Adrenal gland (tissue), 12 donors: ENCODE results near the gene HOXD1. TPM values are rescaled to one million over a fixed set of nuclear protein-coding genes. Genes with fewer than 3 reads are reported as not detected.

ENCODE experiments used
- DNase-seq, 7 donors: peaks; one replicate each; pipeline ENCODE4 v3.0.0-alpha.2; 2019 to 2020
- H3K27ac ChIP-seq, 5 donors: fragments of 200-600 bp; sonication (generic) in 4 of 5; 1 replicate in 3 of 5; 2 replicates in 2 of 5; pipeline versions ENCODE4 v1.5.1 to v1.8.0; 2016 to 2020; ENCODE audit warnings: mild to moderate bottlenecking in 1 of 5
- H3K27me3 ChIP-seq: fragments of 200-600 bp; 2 replicates; pipeline ENCODE4 v1.8.0; 2021
- H3K36me3 ChIP-seq, 2 donors: fragments of 200-600 bp; replicated peaks in 1 of 2; 1 replicate in 1 of 2; 2 replicates in 1 of 2; pipeline versions ENCODE4 v1.5.1 to v1.8.0; 2018 to 2022
- H3K4me1 ChIP-seq, 2 donors: fragments of 200-600 bp; replicated peaks in 1 of 2; 1 replicate in 1 of 2; 2 replicates in 1 of 2; pipeline versions ENCODE4 v1.5.1 to v1.8.0; 2018 to 2021
- H3K4me3 ChIP-seq, 4 donors: fragments of 200-600 bp; sonication (generic) in 3 of 4; one replicate each; pipeline ENCODE4 v1.5.1; 2016 to 2018
- H3K9me3 ChIP-seq, 3 donors: fragments of 200-600 bp; sonication (generic) in 1 of 3; replicated peaks in 1 of 3; 1 replicate in 2 of 3; 2 replicates in 1 of 3; pipeline versions ENCODE4 v1.5.1 to v1.8.0; 2016 to 2021
- POLR2A ChIP-seq, 2 donors: fragments of 450-650 bp; IDR thresholded peaks; one replicate each; pipeline ENCODE4 v1.6.1; 2017; ENCODE audit warnings: antibody characterized with exemption in 2 of 2, mild to moderate bottlenecking in 2 of 2, moderate library complexity in 1 of 2
- WGBS, 4 donors: extraction: QIAGEN DNeasy Blood & Tissue Kit in 2 of 4; methylation state at CpG; one replicate each; pipeline versions ENCODE4 v1.1.5 to v1.1.7; 2013 to 2017; 5-methylcytosine and 5-hydroxymethylcytosine counted together
- intact Hi-C, 2 donors: fragments of 100-400 bp; cut with DNase I; formaldehyde crosslinking; loops; one replicate each; pipeline versions ENCODE4 v1.14.1 to v1.15.0; 2022 to 2023
- polyA plus RNA-seq, 3 donors: library from polyadenylated mRNA; stranded (reverse); fragments of 200-250 nt in 2 of 3; fragments of 350-450 nt in 1 of 3; fragmentation: Illumina TruSeq in 1 of 3; extraction: RNeasy Lipid Tissue Mini Kit (QIAGEN cat#74804) in 1 of 3; gene quantifications; one replicate each; pipeline ENCODE4 v1.2.3, GENCODE V29; 2013 to 2014
- total RNA-seq, 9 donors: library from RNA; depleted of rRNA in 4 of 9; stranded (reverse); fragments of >200 nt in 4 of 9; fragments of 120-200 nt in 1 of 9; fragmentation: NEBNext Ultra II Directional in 1 of 9; extraction: Animal tissue kit (Norgen Biotek cat#: 25700) in 1 of 9; gene quantifications; one replicate each; pipeline versions ENCODE4 v1.1.0 to v1.2.4, GENCODE V29; 2013 to 2023
- TF ChIP-seq, protein P1 (sequence below), 6 experiments: fragments of 450-650 bp in 4 of 6; fragments of 200-600 bp in 2 of 6; sonication (generic) in 1 of 6; IDR thresholded peaks; 1 replicate in 5 of 6; 2 replicates in 1 of 6; pipeline versions ENCODE4 v1.5.1 to v1.8.0; 2016 to 2021; ENCODE audit warnings: antibody characterized with exemption in 6 of 6, mild to moderate bottlenecking in 2 of 6, moderate library complexity in 1 of 6
- donor health status: healthy with polysubstance abuse.
- donor health status: Bipolar disorder and iron deficiency.
- donor health status: DM: yes; HTN: yes; CAD: no.
- donor health status: DM: no; HTN: no; CAD: no.
- donor health status: DM: no; HTN: no; CAD: no.
- donor health status: DM: yes; HTN: yes; CAD: no.

The HOXD1 gene
- total and polyA plus RNA-seq, 12 donors: 0.18 to 0.72 (median 0.31) TPM; not detected in 4

DNA sequence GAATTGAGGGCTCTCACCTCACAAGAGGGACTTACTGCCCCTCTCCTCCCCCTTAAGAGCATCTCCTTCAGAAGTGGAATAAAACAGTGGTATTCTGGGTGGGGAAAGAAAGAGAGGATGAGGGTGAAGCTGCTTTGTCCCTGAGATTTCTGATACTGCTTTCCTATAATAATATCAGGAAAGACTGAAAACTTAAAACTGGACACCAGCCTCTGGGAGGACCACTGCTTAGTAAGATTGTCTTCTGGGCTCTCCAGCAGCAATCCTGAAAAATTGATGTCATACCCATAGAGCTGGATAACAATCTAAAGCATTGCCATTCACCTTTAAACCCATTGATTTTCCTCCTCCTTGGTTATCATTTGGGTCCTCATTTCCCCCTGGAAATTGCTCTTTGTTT lies 41.8 kb upstream of the HOXD1 start:
- intact Hi-C loops: loop anchor here in 1 of 2 donors (5.0 kb wide), 1 partner anchor 411 kb away; no protein-coding TSS in a partner anchor
- no peaks in the 10 kb centered on the region for H3K27me3 ChIP-seq
- H3K4me3 ChIP-seq: no peak overlapping the region
- no peak for DNase-seq
- peaks cover 0 to 7% of the 10 kb centered on the region in 2 donors for H3K4me1 ChIP-seq
- H3K27ac ChIP-seq: no peak overlapping the region
- no peaks in the 10 kb centered on the region for H3K36me3 ChIP-seq
- no peak for TF ChIP-seq POLR2A (IDR thresholded peaks at IDR 0.05)
- TF ChIP-seq, protein P1, sequence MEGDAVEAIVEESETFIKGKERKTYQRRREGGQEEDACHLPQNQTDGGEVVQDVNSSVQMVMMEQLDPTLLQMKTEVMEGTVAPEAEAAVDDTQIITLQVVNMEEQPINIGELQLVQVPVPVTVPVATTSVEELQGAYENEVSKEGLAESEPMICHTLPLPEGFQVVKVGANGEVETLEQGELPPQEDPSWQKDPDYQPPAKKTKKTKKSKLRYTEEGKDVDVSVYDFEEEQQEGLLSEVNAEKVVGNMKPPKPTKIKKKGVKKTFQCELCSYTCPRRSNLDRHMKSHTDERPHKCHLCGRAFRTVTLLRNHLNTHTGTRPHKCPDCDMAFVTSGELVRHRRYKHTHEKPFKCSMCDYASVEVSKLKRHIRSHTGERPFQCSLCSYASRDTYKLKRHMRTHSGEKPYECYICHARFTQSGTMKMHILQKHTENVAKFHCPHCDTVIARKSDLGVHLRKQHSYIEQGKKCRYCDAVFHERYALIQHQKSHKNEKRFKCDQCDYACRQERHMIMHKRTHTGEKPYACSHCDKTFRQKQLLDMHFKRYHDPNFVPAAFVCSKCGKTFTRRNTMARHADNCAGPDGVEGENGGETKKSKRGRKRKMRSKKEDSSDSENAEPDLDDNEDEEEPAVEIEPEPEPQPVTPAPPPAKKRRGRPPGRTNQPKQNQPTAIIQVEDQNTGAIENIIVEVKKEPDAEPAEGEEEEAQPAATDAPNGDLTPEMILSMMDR (IDR thresholded peaks at IDR 0.05): no peak
- no peaks in the 10 kb centered on the region for H3K9me3 ChIP-seq

DNA sequence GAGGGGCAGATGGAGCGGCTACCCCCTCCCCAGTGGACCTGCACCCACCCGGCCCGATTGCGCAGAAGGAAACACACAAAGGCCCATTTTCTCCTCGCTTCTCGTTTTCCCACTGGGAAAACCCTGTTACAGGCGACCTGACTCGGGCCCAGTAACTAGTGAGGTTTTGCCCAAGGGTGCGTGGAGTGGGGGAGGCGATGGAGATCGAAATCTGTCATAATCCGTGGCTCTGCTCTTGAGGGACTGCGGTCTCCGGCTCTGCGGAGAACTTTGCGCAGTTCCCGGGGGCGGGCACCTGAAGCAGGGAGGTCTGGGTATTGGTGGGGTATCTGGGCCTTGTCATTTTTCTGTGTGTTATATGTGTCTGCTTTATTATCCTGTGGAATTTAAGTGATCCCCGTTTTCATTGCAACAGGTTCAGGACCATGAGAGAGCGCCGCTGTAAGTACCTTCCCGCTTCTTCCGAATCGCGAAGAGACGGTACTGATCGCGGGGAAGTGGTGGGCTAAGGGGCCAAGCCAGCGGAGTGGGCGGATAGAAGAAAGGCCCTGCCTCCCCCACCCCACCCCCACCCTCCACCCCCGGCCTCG lies 41.2 kb upstream of the HOXD1 start:
- intact Hi-C loops: loop anchor here in 1 of 2 donors (5.0 kb wide), 1 partner anchor 410 kb away; no protein-coding TSS in a partner anchor
- no peaks in the 10 kb centered on the region for H3K9me3 ChIP-seq
- 75 to 86% (median 81%) methylated on average over 31 to 32 of the region's 32 CpGs for WGBS, 4 donors
- no peaks in the 10 kb centered on the region for H3K36me3 ChIP-seq
- no peak overlapping the region for H3K4me3 ChIP-seq
- H3K27me3 ChIP-seq: no peaks in the 10 kb centered on the region
- TF ChIP-seq, protein P1 (IDR thresholded peaks at IDR 0.05): no peak
- TF ChIP-seq POLR2A (IDR thresholded peaks at IDR 0.05): no peak
- peaks cover 0 to 7% of the 10 kb centered on the region in 2 donors for H3K4me1 ChIP-seq
- DNase-seq: peak in 1 of 7 donors; percentile 35
- no peak overlapping the region for H3K27ac ChIP-seq

DNA sequence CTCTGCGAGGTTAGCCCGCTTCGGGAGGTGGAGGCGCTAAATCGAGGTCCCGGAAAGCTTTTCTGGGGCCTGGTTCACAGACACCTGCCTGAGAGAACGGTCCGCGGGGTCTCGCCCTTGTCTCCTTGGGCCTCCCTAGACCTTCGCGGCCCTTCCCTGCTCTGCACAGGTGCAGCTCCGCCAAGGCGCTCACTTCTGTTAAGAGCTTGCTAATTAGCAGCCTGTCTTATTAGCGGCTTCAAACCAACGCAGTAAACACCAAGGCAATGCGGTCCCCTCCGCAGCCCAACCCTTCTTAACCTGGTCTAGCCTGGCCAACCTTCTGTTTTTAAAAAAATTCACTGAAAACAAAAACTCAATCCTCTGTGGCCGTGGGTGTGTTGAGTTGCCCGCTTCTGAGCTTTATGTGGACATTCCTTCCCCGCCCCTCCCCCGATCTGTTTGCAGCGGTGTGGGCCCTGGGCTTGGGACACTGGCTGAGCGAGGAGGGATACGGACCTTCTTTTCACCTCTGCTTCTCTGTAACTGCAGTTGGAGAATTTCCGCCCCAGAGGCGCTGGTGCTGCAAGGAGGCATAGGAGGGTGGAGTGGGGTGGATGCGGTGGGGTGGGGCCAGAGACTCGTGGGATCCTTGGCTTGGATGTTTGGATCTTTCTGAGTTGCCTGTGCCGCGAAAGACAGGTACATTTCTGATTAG lies 40.5 kb upstream of the HOXD1 start:
- intact Hi-C loops: loop anchor here in 1 of 2 donors (5.0 kb wide), 1 partner anchor 409 kb away; no protein-coding TSS in a partner anchor

More for the DNA sequence above, 40.5 kb upstream of the HOXD1 start:
- peaks cover 0 to 7% of the 10 kb centered on the region in 2 donors for H3K4me1 ChIP-seq
- H3K27me3 ChIP-seq: no peaks in the 10 kb centered on the region
- peaks cover 0 to 4% of the 10 kb centered on the region in 2 donors for H3K36me3 ChIP-seq
- no peak overlapping the region for H3K4me3 ChIP-seq
- H3K27ac ChIP-seq: no peak overlapping the region
- no peaks in the 10 kb centered on the region for H3K9me3 ChIP-seq
- peak in 3 of 7 donors; percentile 9 to 50 (median 13) for DNase-seq
- TF ChIP-seq POLR2A (IDR thresholded peaks at IDR 0.05): no peak
- TF ChIP-seq, protein P1 (IDR thresholded peaks at IDR 0.05): no peak
- WGBS, 4 donors: 68 to 74% (median 69%) methylated on average over 23 to 31 of the region's 31 CpGs
